Stimulated activated CD8-positive, alpha-beta memory T cell treated with anti-CD3 and anti-CD28 coated beads, Interleukin-15, amount 100 ng/mL, for 4 hours (primary cell): ENCODE data around the gene TXNRD1.
"Not testable (repeated sequence)": the region's sequence is repeated elsewhere in the genome, so short reads cannot be mapped to it uniquely, and the experiment has no call there.

Source experiments
- DNase-seq, 2 donors: peaks; one replicate each; pipeline ENCODE4 v3.0.0-alpha.2; 2020; ENCODE audit warnings: low read depth in 2 of 2

TXNRD1 gene

DNA sequence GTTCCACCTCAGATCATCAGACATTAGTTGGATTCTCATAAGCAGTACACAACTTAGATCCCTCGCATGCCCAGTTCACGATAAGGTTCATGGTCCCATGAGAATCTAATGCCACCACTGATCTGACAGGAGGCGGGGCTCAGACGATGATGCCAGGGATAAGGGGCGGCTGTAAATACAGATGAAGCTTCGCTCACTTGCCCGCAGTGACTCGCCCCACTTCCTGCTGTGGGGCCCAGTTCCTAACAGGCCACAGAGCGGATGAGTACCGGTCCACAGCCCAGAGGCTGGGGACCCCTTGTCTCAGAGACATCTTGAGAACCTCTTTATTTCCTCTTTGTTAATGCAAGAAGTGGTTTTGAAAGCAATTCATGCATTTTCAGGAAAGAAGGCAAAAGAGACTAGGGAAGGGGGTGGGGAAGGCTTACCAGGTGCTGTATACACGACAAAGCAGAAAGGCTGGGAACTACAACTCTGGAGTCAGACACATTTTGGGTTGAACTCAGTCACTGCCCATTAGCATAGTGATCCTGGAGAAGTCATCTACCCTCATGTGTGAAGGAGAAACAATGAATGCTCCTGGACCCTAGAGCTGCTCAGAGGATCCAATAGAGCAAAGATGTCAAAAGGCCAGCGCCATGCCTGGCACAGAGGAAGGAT is 156.6 kb downstream of the TXNRD1 start:
- DNase-seq: no peak

DNA sequence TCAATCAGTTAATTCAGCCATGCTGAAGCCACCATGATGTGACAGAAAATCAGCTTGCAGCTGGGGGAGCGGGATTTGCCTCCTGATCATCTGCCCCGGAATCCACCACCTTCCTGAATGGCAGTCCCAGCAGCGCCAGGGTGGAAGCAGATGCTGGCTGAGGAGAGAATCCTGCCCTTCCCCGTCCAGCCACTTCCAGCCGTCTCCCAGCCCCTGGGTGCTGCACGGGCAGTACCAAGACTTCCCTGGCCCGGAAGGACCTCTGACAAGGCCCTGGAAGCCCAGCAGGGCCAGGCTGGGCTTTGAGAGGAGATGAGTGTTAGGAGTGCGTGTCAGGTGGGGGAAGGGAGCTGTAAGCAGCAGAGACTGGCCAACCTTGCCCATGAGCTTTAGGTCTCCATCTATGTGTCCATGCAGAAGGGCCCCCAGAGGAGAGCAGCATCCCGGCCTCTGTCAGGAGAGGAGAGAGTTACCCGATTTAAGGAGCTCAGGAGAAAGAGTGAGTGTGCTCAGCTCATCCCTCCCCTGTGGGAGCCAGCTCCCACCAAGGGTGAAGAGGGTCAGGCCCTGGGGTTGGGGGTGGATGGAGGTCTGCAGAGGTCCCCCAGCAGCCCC is 157.2 kb downstream of the TXNRD1 start:
- DNase-seq: no peak

DNA sequence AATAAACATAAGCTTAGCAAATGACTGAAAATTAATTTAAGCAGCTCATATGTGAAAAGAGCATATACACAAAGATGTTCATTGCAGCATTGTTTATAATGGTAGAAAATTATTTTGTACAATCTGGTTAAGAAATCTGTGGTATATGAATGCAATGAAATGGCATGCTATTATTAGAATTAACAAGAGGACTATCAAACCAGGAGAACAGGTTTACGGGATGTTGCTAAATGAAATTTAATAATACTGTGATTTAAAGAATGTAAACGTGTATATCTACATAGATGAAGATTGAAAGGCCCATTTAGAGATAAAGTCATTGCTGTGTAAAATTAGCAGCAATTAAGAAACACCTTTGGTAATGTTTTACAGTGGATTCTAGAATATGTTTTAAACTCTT is 158.5 kb downstream of the TXNRD1 start:
- DNase-seq: no peak

DNA sequence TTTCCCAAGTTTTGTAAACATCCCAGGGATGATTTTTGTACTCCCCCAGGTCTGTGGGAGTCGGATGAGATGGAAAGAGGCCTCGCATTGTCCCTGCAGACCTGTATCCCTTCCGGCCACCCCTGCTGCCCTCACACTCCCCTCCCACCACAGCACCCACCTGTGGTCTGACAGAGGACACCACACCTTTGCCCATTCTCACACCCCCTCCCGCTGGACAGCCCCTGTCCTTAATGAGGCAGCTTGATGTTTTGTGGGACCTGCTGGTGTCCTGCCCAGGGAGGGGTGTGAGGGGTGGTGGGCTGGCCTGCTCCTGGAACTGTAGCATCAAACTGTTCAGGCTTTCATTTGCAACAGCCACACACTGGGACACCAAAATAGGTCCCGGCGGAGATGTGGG is 159.2 kb downstream of the TXNRD1 start:
- no peak for DNase-seq

DNA sequence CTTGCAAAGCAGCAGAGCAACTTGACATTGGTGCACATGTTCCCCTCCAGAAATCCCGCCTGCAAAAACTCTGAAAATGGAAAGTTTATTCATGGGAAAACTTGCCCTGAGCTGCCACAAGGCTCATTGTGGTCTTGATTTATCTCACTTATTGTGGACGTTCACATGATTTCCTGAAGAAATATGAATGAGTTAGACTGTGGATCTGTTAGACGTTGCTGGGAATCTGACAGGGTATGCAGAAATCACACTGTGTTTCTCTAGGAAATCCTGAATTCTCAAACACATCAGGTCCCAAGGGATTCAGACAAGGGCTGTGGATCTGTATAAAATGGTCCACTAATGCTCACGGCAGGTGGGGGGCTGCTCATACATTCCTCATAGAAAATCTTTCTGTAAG is 160.2 kb downstream of the TXNRD1 start:
- DNase-seq: no peak

DNA sequence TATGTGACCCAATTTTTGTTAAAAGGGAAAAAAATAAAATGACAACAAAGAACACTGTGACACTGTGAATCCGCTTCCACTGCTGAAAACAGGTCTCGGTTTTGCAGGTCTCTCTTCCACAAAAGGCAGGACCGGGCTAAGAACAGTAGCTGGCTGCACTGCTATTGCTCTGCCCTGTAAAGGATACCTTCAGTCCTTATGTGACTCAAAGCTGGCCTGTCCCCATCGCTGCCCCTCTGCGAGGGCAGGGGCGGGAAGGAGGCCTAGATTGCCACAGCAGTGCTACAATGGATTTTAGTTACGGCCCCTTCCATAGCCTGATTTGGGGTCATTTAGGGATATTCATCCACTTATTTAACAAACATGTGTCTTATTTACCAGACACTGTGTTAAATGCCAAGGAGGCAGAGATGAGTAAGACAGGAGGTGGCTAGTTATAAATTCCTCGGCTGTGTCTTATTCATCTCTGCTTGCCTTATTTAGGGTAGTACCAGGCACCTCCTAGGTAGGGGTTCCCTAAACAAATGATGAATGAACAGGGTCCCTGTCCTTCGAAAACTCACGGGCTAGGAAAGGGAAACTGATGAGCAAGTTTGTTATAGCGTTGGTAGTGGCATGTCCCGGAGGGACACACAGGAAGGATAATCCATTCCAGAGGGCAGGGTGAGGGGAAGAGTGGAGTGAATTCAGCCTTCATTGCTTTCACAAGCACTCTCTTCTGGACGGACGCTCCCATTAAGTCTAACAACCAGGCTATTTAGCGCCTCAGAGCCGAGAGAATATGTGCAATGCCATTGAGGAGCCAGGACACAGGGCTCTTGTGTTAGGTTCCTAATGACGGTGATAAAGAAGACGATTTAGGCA is 161.3 kb downstream of the TXNRD1 start:
- DNase-seq: no peak

DNA sequence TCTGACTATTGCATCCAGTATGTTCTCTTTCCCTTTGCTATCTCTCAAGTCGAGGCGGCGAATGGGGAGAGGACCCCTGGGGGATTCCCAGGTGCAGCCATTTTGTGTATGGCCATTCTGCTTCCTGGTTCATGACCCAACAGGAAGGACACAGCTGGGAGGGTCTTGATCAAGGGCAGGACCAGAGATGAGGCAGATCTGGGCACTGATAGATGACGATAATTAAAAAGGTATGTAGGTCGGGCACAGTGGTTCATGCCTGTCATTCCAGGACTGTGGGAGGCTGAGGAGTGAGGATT is 161.9 kb downstream of the TXNRD1 start:
- DNase-seq: no peak

DNA sequence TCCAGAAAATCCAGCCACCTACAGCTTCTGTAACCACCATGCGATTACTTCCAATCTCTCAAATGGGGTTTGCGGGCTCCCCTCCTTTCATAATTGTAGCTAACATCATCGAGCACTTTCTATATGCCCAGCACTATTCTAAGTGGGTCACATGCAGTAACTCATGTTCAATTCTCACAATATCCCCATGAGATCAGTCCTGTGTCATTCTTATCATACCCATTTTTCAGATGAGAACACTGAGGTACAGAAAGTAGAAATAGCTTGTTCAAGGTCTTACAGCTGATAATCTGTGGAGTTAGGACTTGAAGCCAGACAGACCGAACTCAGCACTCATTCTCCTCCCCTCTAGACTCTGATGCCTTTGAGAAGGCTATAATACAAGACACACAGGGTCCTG is 162.8 kb downstream of the TXNRD1 start:
- DNase-seq: no peak

DNA sequence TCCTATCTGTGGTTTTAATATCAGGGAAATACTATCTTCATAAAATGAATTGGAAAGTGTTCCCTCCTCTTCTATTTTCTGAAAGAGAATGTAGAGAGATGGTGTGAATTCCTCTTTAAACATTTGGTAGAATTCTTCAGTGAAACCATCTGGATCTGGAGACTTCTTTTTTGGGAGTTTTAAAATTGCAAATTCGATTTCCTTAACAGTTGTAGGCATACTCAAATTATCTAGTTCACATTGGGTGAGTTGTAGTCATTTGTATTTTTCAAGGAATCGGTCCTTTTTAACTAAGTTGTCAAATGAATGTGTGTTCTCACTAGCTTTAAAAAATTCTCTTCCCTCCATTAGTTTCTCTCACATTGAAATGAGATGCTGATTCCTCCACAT is 165.8 kb downstream of the TXNRD1 start:
- no peak for DNase-seq

DNA sequence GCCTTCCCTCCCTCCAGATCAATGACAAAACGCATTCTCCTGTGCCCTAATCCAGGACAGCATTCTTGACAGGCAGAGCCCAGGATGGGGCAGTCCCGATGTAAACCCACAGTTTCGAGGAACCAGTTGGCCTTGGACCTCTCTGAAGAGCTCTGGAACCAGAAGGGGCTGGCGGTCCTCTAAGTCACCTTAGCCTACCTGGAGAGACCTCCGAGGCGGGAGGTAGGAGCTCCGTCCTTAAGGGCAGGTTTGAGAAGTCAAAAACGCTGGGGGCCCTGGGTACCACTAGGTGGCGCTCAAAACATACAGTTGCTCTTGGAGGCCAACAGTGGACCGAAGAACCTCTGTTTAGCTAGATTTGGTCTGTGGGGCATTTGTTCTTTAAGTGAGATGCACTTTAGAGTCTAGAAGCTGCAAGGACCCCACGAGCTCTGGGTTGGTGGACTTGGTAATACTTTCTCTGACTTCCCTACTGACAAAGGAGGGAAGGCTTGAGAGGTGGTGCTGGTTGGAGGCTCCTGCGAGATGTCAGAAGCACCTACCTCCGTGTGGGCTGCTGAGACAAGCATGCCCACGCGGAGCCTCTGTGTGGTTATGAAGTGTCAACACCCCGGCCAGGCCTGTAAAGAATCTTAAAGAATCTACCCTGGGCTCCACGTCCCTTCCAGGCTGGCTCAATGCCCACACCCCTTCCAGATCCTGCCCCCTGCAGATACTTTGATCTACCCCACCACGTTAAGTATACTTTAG is 166.3 kb downstream of the TXNRD1 start:
- DNase-seq: peak; percentile 45 to 63

DNA sequence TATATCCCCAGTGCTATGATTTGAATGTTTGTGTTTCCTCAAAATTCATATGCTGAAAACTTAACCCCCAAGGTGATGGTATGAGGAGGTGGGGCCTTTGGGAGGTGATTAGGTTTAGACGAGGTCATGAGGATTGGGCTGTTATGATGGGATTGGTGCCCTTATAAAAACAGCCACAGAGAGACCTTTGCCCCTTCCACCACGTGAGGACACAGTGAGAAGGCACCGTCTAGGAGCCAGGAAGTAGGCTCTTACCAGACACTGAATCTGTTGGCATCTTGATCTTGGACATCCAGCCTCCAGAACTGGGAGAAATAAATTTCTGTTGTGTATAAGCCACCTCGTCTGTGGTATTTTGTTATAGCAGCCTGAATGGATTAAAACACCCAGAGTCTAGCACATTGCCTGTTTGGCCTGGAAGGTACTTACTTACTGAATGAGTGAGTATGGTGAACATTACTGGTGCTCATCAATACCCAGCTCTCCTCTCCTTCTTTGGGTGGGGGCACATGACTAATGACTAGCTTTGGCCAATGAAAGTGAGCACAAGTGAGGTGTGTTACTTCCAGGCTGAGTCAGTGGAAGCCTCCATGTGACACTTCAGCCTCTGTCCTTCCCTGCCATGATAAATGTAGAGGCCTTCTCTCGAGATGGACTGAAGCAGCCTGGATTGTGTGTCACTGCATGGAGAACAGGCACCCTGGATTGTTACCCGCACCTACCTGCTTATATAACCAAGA is 168.7 kb downstream of the TXNRD1 start:
- no peak for DNase-seq

DNA sequence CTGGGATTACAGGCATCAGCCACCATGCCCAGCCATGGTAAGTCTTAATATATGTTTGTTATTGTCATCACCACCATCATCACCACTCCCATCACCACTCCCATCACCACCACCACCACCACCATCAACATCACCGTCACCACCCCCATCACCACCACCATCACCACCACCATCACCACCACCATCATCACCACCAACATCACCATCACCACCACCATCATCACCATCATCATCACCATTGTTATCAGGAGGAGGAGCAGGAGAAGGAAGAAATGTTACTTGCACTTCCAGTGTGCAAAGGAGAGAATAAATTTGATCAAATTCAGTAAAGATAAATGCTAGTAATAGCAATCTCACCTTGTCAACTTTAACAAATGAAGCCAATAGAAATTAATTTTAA is 169.9 kb downstream of the TXNRD1 start:
- no peak for DNase-seq

DNA sequence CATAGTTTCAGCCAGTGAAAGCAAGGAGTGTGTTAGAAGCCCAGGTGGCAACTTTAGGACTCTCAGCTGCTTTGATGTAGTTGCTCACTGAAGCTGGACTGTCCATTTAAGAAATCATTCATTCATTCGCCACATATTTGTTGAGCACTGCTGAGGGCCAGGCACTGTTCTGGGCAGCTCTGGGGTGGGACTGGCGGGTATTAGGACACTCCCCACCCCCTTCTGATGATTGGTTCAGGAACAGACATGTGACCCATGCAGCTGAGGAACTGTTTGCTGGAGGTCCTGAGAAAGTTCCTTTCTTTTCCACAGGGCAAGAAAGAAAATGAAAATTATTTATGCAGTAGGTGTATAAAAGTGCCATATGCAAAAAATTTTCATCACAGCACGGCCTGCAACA is 170.9 kb downstream of the TXNRD1 start:
- no peak for DNase-seq

DNA sequence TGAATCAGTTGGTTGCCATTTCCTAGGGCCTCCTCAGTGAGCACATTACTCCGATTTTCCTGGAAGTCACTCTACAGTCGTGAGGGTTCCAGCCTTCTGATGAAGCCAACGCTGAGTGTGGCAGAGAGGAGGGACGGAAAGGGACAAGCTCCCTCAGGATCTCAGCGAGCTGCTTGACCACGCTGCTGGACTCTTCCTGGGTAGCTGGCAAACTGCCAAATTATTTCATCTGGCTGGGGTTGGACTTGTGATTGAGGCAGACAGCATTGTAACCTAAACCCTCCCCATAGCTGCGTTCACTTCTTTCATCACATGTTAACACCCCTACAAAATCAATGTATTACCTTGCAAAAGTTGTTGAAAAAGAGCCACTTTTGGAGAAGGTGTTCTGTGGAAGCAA is 171.6 kb downstream of the TXNRD1 start:
- DNase-seq: no peak

DNA sequence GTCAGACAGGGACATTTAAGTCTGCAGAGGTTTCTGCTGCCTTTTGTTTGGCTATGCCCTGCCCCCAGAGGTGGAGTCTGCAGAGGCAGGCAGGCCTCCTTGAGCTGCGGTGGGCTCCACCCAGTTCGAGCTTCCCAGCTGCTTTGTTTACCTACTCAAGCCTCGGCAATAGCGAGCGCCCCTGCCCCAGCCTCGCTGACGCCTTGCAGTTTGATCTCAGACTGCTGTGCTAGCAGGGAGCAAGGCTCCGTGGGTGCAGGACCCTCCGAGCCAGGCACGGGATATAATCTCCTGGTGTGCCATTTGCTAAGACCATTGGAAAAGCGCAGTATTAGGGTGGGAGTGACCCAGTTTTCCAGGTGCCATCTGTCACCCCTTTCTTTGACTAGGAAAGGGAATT is 178.5 kb downstream of the TXNRD1 start:
- DNase-seq: not testable (repeated sequence)
